Activated gamma-delta T cell (primary cell): ENCODE measurements around the gene SEMA4G.

Source experiments
- DNase-seq: peaks from one replicate; lab custom pipeline; 2025; lab: John Stamatoyannopoulos, UW
- total RNA-seq, 2 donors: gene quantifications; one replicate each; lab custom pipeline; 2026; lab: John Stamatoyannopoulos, UW

SEMA4G gene, protein sequence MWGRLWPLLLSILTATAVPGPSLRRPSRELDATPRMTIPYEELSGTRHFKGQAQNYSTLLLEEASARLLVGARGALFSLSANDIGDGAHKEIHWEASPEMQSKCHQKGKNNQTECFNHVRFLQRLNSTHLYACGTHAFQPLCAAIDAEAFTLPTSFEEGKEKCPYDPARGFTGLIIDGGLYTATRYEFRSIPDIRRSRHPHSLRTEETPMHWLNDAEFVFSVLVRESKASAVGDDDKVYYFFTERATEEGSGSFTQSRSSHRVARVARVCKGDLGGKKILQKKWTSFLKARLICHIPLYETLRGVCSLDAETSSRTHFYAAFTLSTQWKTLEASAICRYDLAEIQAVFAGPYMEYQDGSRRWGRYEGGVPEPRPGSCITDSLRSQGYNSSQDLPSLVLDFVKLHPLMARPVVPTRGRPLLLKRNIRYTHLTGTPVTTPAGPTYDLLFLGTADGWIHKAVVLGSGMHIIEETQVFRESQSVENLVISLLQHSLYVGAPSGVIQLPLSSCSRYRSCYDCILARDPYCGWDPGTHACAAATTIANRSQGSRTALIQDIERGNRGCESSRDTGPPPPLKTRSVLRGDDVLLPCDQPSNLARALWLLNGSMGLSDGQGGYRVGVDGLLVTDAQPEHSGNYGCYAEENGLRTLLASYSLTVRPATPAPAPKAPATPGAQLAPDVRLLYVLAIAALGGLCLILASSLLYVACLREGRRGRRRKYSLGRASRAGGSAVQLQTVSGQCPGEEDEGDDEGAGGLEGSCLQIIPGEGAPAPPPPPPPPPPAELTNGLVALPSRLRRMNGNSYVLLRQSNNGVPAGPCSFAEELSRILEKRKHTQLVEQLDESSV
- 0.22 to 0.82 reads per million in 2 donors for total RNA-seq

DNA sequence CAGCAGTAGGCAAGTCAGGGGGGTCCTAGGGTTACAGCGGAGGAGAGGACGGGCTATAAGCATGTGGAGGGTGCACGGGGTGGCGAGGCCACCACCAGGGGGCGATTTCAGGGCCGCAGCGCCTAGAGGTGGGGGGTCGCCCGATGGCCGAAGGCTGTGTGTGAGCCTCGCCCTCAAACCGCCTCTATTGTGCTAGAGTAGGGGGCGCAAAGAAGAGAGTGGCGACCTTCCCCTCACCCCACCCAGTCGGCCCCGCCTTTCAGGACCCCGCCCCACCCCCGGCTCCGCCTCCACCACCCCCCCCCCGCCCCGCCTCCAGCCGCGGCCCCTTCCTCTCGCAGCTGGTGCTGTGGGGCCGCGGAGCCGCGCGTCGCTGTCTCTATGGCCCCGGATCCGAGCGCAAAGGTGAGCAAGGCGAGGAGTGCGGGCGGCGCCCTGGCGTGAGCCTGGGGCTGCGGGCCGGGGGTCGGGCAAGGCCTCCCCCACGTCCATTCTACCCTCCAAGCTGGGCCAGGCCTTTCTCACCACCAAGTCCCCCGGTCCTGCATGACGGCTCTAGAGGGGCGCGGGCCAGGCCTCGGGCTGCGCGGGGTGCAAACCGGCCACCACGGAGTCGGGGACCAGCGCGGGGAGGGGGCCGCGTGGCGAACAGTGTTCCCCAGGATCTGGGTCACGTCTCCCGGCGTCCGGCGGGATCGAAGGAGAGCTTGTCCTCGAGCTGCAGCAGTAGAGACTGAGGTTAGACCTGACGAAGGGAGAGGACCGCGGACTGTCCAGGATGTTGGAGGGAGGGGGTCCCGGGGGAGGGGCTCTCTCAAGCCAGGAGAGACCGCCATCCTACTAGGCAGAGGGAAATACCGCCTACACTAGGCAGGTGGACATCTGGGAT lies at the start of gene SEMA4G:
SEMA4G (plus strand) TSS at position 318 of the 889 bp plus-strand sequence. CDS start 3,409 bp downstream, outside the sequence.
- DNase-seq, result no peak

DNA sequence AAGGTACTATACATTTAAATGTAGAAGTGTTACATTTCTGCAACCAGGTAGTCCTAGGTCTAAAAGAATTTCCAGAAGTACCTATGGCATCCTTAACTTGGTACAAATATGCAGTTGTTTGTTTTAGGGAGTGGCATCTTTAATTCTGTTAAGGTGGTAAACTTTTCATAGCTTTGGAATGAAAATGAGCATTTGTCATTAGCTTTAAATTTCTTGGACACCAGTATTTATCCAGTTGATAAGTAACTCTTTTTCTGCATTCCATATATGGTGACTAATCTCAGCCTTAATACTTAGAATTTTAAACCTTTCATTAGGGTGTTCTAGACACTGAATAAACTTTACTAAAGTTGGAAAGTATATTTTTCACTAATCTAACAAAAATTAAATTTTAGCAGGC lies 45.7 kb upstream of the SEMA4G start:
- DNase-seq, result no peak

DNA sequence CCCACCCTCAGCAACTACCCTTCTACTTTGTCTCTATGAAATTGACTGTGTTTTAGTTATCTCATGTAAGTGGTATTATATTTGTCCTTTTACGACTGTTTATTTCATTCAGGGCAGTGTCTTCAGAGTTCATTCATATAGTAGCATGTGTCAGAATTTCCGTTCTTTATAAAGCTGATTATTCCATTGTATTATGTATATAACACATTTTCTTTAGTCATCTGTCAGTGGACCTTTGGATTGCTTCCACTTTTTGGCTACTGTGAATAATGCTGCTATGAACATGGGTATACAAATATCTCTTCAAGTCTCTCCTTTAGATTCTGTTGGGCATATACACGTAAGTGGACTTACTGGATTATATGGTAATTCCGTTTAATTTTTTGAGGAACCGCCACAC lies 42.0 kb upstream of the SEMA4G start:
- no peak for DNase-seq

DNA sequence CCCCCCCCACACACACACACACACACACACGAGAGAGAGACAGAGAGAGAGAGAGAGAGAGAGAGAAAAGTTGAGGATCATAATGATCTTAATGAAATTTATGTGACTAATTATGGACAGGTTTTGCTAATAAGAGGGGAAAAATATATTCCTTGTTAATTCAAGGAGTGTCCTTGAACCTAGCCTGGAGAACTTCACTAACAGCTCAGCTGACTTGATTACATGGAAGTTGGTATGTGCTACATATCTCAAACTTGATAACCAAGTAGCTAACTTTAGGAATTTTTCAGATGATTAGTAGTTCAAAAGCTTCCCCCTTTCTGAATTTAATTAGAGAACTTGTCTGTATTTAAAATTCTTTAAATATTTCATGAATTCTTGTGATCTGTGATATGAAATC lies 41.3 kb upstream of the SEMA4G start:
- no peak for DNase-seq

DNA sequence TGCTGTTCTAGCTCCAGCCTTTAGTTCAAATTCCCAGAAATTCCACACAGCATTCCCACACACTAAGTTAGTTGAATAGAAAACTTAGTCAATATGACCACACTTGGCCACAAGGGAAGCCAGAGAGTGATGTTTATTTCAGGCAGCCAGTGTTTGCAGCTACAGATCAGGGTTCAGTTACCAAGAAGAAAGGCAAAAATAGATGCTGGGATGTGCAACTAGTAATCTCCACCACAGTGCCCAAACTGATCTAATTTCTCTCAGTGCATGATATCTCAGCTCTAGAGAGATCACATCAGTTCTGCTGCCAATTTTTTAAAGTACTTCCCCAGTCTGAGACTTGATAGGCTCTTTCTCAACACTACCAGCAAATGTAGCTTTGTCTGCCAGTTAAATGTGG lies 38.9 kb upstream of the SEMA4G start:
- no peak for DNase-seq

DNA sequence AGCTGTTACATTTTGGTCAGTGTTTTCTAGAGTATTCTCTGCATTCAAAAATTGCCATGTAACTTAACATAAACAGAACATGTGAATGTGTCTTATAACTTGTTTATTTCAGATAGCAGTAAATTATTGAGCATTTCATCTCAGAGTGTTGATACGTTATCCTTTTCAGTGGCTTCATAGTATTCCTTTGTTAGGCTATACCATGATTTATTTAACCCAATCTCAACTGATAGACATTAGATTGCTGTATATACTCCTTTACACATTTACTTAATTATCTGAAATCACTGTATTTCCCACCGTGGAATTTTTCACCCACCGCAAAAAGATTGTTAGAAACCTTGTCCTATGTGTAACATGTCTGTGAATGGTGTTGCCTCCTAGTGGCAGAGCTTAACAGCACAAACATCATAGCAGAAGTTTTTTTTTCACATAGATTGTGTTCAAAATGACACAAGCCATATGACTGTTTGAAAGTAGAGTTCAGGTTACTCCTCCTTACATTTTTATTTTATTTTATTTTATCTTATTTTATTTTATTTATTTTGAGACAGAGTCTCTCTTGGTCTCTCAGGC lies 35.1 kb upstream of the SEMA4G start:
- no peak for DNase-seq

DNA sequence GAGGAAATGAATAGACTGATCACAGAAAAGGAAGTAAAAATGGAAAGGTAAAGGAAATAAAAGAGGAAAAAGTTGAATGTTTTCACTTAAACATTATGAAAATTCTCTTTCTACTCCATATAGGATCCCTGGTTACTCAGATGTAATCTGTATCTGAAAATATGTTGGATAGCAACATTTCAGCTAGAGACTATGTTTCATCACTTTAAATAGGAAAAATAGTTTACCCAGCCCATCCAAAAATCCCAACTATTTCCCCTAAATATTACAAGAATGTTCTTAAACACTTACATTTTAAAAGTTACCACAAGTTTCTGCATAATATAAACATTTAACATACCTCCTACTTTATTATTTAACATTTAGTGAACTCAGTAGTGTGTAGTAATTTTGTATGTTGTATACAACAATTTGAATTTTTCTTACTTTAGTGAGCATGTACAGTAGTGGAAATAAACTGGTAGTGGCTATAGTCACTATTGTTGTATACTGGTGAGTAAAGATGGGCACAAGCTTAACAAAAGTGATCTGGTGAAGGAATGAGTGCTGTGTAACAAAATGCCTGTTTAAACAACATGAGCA lies 29.4 kb upstream of the SEMA4G start:
- no peak for DNase-seq

DNA sequence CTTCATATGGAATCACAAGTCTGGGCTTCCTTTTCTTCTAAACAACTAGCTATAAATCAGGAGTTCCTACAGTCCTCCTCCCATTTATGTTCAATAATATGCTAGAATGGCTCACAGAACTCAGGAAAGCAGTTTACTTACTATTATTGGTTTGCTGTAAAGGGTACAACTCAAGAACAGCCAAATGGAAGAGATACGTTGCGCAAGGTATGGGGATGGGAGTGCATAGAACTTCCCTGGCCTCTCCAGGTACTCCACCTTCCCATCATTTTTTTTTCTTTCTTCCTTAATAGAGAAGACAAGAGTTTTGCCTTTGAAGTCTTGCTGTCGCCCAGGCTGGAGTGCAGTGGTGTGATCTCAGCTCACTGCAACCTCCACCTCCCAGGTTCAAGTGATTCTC lies 27.1 kb upstream of the SEMA4G start:
- no peak for DNase-seq

DNA sequence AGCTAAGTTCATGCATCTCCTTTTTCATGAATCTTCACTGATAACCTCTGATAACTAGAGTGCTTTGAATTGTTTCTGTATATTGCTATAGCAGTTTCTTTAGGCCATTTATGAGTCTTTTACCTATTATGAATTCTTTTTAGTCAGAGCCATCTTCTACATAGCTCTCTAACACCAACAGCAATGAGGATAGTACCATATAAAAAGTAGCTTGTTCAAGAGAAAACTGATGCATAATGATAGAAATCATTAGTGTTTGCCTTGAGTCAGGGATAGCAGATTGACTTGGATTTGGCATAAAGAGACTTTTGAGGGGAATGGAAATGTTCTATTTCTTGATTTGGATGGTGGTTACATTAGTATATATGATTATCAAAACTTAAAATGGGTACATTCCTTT lies 25.8 kb upstream of the SEMA4G start:
- no peak for DNase-seq

DNA sequence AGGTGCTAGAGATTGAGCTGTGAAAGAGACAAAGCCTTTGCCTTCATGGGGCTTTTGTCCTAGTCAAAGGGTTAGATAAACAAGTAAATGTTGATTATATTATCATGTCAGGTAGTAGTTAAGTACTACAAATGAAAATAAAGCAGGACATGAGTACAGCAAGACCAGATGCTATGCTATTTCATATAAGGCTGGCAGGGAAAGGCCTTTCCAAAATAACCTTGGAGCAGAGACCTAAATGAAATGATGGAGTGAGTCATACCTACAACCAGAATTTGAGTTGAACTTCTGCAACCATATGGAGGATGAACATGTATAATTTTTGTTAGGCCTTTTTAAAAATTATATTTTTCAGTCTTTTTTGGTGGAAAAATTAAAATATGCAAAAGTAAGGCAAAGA lies 23.6 kb upstream of the SEMA4G start:
- DNase-seq, result no peak

DNA sequence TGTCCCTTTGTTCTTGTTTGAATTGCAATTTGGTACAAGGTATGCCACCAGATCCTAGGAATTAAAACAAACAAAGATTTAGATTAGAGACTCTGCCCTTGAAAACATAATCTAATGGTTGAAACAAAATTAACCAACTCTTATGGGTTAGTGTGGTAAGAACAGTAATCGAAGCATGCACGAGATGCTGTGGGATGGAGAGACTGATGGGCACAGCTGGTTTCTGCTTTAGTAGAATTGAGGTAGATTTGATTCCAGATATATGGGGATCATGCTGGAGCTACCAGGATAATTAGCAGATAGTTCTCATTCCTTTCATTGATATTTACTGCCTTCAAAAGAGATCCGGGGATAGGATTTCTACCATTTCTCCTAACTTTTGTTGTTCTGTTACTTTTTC lies 20.4 kb upstream of the SEMA4G start:
- DNase-seq, result no peak

DNA sequence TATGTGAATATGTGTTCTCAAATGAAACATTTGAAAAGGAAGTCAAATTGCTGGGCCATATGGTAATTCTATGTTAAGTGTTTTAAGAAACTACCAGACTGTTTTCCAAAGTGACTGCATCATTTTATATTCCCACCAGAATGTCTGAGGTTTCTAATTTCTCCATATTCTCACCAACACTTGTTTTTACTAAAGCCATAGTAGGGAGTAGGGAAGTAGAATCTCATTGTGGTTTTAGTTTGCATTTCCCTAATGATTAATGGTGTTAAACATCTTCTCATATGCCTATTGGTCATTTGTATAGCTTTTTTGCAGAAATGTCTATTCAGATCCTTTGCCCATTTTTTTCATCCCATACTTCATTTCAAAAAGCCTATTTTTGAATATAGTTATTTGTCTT lies 9.1 kb upstream of the SEMA4G start:
- DNase-seq, result no peak

DNA sequence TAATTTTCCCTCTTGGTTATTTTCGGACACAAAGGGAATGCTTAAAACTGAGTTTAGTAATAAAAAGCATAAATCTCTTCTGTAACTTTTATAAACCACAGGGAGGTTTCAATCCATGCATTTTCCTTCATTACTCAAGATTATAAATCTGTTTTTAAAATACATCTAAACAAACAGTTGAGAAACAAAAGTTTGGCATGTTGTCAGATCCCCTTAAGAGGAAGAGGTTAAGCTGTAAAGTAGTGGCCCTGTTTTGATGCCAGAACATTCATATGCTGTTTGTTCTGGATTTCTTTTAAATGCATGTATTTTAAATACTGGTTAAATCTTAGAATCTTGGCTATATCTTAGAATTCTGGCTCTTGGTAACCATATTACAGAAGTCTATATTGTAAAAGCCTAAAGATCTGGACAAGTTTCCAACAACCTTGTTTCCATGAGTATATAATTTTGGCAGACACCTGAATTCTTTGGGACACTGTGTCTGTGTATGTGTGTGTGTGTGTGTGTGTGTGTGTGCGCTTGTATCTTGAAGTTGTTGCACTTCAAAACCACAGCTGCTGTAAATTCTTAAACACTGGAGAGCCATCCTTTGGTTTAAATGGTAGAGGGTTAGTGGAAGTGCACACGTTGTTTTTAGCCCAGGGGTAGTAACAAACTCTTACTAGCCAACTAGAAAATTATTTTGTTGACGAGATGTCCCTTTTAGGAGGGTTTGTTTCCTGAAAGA lies 6.8 kb upstream of the SEMA4G start:
- no peak for DNase-seq

DNA sequence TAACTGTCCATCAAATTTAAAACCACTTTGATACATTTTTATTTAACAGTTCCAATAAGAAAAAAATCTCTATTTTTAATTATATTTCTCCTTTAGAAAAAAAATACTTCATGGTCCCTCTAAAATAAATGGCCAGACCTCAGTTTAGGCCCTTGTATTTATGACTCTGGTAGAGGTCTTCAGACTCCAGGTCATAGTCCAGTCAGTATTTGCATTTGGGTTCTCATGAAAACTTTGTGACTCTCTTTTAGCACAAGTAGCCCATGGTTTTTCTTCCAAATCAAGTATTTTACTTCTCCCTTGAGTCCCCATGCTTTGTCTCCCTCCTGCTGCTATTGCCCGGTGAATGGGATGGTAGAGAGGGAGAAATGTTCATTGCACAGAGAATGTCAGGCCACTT lies 5.5 kb upstream of the SEMA4G start:
- DNase-seq, result no peak

DNA sequence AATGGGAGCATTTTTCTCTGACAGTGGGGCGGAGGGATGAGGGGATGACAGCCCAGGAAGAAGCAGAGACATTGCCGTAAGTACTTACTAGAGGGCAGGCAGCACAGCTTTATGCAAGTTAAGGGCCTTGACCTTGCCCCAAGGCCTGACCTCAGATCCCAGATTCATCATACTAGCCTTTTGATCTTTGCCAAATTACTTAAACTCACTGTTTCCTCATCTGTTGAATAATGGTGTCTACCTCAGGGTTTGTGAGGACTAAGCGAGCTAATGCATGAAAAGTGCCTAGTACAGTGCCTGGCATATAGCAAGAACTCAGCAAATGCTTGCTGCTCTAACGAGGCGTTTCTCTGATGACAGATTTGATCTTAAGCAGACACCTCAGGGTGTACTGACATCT lies 3.5 kb upstream of the SEMA4G start:
- DNase-seq, result no peak

DNA sequence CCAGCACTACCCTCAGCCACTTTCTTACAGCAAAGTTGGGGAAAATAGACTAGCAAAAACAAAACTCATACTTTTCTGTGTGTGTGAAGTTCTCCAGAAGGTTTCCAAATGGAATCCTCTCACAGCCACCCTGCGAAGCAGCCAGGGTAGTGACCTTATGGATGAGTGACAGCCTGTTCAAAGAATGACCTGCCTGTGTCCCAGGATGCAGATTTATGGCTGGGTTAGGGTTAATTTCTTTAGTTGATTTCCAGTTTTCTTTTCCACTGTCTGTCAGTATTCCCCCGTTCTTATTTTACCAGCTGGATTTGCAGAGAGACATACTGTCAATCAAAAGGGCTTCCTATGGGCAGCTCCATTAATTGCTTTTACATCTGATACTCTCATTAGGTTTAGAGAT lies 2.4 kb upstream of the SEMA4G start:
- DNase-seq, result no peak

DNA sequence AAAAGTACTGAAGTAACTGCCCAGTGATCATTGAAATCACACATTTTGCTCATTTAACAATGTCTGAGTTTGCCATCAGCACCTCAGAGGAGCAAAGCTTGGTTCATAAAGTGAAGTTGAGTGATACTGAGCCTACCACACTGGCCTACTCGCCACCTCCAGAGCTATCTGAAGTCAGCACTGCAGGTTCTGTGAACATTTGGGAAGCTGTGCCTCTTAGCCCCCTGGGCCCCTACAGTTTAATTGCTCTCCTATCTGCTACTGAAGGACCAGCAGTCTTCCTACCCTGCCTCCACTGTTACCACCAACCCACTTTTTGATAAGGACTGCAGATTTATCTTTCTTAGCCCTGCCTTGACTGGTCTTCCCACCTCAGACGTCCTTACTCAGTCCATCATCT lies 2.0 kb upstream of the SEMA4G start:
- DNase-seq, result no peak

DNA sequence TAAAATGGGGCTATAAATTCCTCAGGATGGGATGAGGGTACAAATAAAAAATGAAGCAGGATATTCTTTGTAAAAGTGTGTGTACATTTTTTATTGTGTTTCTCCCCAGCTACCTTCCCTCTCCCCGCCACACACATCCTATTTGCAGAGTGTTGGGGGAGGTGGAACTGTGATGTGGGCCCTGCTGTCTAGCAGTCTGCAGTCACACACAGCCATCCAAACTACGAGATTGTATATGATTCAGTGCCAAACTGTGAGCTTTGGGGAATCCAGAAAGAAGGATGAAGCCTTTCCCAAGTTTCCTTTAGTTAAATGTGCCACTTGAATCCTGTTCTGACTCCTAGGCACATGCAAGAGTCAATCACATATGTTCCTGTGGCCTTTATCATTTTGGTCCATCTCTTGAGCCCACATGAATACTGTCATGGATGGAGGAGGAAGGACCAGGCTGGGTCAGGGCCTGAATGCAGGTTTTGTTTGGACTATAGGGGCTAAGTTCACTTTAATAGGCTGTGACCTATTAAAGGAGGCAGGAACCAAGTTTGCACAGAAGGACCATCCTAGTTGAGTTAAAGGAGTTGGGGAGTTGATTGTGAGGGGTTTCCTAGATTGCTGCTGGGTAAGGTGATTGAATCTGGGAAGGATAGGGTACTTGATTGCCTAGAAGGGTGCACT lies 1.1 kb upstream of the SEMA4G start:
- DNase-seq, result no peak

DNA sequence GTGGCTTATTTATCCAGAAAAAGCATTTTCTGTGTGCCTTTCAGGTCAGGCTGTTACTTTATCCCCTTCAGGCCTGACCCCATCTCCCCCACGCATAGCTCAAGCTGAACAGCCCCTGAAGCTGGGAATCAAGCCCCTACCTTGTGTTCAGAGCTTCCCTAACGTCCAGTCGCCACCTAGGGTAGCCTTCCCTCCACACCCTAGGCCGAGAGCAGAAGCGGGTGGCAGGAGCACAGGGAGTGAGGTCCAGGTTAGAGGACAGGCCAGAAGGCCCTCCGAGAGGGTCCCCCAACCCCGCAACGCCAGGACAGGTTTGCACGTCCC lies 479 bp upstream of the SEMA4G start:
- DNase-seq, result no peak
